WTC11 (cell line): Measurements from ENCODE around the gene LTB. TPM values are rescaled to one million over a fixed set of nuclear protein-coding genes. Genes with fewer than 3 reads are reported as not detected.

ENCODE experiments used
- ATAC-seq: fragments of 200-7000 bp; cut with Tn5 transposase; 2 replicates; pipeline ENCODE4 v1.10.0; 2021; ENCODE audit warnings: mild to moderate bottlenecking, moderate library complexity
- CTCF ChIA-PET: fragments of 300-600 bp; sonication (Branson Sonifier 250); formaldehyde crosslinking; loops from one replicate; lab custom pipeline; 2021; ENCODE audit warnings: antibody characterized with exemption; lab: Charles Lee
- POLR2A ChIA-PET: fragments of 350-600 bp; sonication (Branson Sonifier 250); formaldehyde crosslinking; loops from one replicate; lab custom pipeline; 2021; ENCODE audit warnings: antibody characterized with exemption; lab: Charles Lee
- DNase-seq: peaks from one replicate; pipeline ENCODE4 v3.0.0; 2021; ENCODE audit warnings: low spot score
- H3K27ac Mint-ChIP-seq: 2 replicates; pipeline ENCODE4 v1.8.0; 2021; ENCODE audit warnings: mixed read lengths
- H3K27me3 Mint-ChIP-seq: 2 replicates; pipeline ENCODE4 v1.8.0; 2021; ENCODE audit warnings: low read depth, mild to moderate bottlenecking, moderate library complexity, mixed read lengths
- H3K36me3 Mint-ChIP-seq: 2 replicates; pipeline ENCODE4 v1.8.0; 2021; ENCODE audit warnings: mixed read lengths
- H3K4me1 Mint-ChIP-seq: 2 replicates; pipeline ENCODE4 v1.8.0; 2022; ENCODE audit warnings: mixed read lengths
- H3K4me3 Mint-ChIP-seq: 2 replicates; pipeline ENCODE4 v1.8.0; 2021; ENCODE audit warnings: mild to moderate bottlenecking, moderate library complexity, mixed read lengths
- H3K9me3 Mint-ChIP-seq: 2 replicates; pipeline ENCODE4 v1.8.0; 2021; ENCODE audit warnings: mixed read lengths
- ATF1 ChIP-seq: sonication (generic); formaldehyde crosslinking; IDR thresholded peaks from 2 replicates; pipeline ENCODE4 v1.8.1; 2023; ENCODE audit warnings: mild to moderate bottlenecking, moderate library complexity, missing genetic modification reagents
- ELF4 ChIP-seq: sonication (generic); formaldehyde crosslinking; IDR thresholded peaks from 2 replicates; pipeline ENCODE4 v1.8.1; 2022; ENCODE audit warnings: low read depth, mild to moderate bottlenecking, moderate library complexity, missing genetic modification reagents
- FOXK1 ChIP-seq: sonication (generic); formaldehyde crosslinking; IDR thresholded peaks from 2 replicates; pipeline ENCODE4 v1.8.0; 2022; ENCODE audit warnings: mild to moderate bottlenecking, moderate library complexity, missing genetic modification reagents
- GRHL2 ChIP-seq: fragments of 250-450 bp; sonication (Bioruptor Pico); IDR thresholded peaks from 2 replicates; pipeline ENCODE4 v1.8.0; 2022; ENCODE audit warnings: mild to moderate bottlenecking, moderate library complexity; ENCODE audit not compliant: insufficient replicate concordance, severe bottlenecking
- KAT7 ChIP-seq: sonication (generic); formaldehyde crosslinking; IDR thresholded peaks from 2 replicates; pipeline ENCODE4 v1.8.1; 2023; ENCODE audit warnings: missing genetic modification reagents, mild to moderate bottlenecking, borderline replicate concordance
- MYBL2 ChIP-seq: sonication (generic); formaldehyde crosslinking; IDR thresholded peaks from 2 replicates; pipeline ENCODE4 v1.8.1; 2023; ENCODE audit warnings: mild to moderate bottlenecking, moderate library complexity, missing genetic modification reagents
- NFATC4 ChIP-seq: fragments of 250-450 bp; sonication (Bioruptor Pico); IDR thresholded peaks from 2 replicates; pipeline ENCODE4 v1.9.0; 2021; ENCODE audit warnings: mild to moderate bottlenecking
- NR1H2 ChIP-seq: sonication (generic); formaldehyde crosslinking; IDR thresholded peaks from 2 replicates; pipeline ENCODE4 v1.9.0; 2021; ENCODE audit warnings: mild to moderate bottlenecking, moderate library complexity, missing genetic modification reagents
- NR3C1 ChIP-seq: sonication (generic); formaldehyde crosslinking; conservative IDR thresholded peaks from 2 replicates; pipeline ENCODE4 v1.8.1; 2023; ENCODE audit warnings: low read depth, mild to moderate bottlenecking, missing genetic modification reagents
- SOX15 ChIP-seq: fragments of 250-450 bp; sonication (Bioruptor Pico); IDR thresholded peaks from 2 replicates; pipeline ENCODE4 v1.9.0; 2021; ENCODE audit warnings: mild to moderate bottlenecking
- TEAD4 ChIP-seq: sonication (generic); formaldehyde crosslinking; IDR thresholded peaks from 2 replicates; pipeline ENCODE4 v1.8.0; 2022; ENCODE audit warnings: mild to moderate bottlenecking, missing genetic modification reagents
- ZNF423 ChIP-seq: fragments of 250-450 bp; sonication (Bioruptor Pico); IDR thresholded peaks from 2 replicates; pipeline ENCODE4 v2.1.2; 2022; ENCODE audit warnings: mild to moderate bottlenecking, moderate library complexity
- total RNA-seq: library from RNA; stranded (reverse); gene quantifications from 3 replicates; pipeline ENCODE4 v1.2.3, GENCODE V29; 2021
- TF ChIP-seq, protein P1 (sequence below): sonication (generic); formaldehyde crosslinking; IDR thresholded peaks from 2 replicates; pipeline ENCODE4 v1.8.0; 2022; ENCODE audit warnings: mild to moderate bottlenecking, missing genetic modification reagents
- TF ChIP-seq, protein P2 (sequence below): sonication (generic); formaldehyde crosslinking; IDR thresholded peaks from 2 replicates; pipeline ENCODE4 v1.8.0; 2023; ENCODE audit warnings: missing genetic modification reagents
- TF ChIP-seq, protein P3 (sequence below): fragments of 200-600 bp; IDR thresholded peaks from 2 replicates; pipeline ENCODE4 v1.8.0; 2022; ENCODE audit warnings: antibody characterized with exemption
- TF ChIP-seq, protein P4 (sequence below): sonication (generic); formaldehyde crosslinking; IDR thresholded peaks from 2 replicates; pipeline ENCODE4 v1.8.1; 2022; ENCODE audit warnings: low read depth, mild to moderate bottlenecking, moderate library complexity, missing genetic modification reagents, borderline replicate concordance
- TF ChIP-seq, protein P5 (sequence below): sonication (generic); formaldehyde crosslinking; IDR thresholded peaks from 2 replicates; pipeline ENCODE4 v1.8.1; 2023; ENCODE audit warnings: mild to moderate bottlenecking, missing genetic modification reagents
- TF ChIP-seq, protein P6 (sequence below): fragments of 250-450 bp; sonication (Bioruptor Pico); IDR thresholded peaks from 2 replicates; pipeline ENCODE4 v1.9.0; 2021; ENCODE audit warnings: mild to moderate bottlenecking
- TF ChIP-seq, protein P7 (sequence below): sonication (generic); formaldehyde crosslinking; IDR thresholded peaks from 2 replicates; pipeline ENCODE4 v1.8.0; 2022; ENCODE audit warnings: mild to moderate bottlenecking, missing genetic modification reagents
- TF ChIP-seq, protein P8 (sequence below): fragments of 250-450 bp; sonication (Bioruptor Pico); IDR thresholded peaks from 2 replicates; pipeline ENCODE4 v1.9.0; 2021; ENCODE audit warnings: mild to moderate bottlenecking

Gene LTB
- total RNA-seq, 1 experiment from 2014 or later, result 1.3 TPM

DNA sequence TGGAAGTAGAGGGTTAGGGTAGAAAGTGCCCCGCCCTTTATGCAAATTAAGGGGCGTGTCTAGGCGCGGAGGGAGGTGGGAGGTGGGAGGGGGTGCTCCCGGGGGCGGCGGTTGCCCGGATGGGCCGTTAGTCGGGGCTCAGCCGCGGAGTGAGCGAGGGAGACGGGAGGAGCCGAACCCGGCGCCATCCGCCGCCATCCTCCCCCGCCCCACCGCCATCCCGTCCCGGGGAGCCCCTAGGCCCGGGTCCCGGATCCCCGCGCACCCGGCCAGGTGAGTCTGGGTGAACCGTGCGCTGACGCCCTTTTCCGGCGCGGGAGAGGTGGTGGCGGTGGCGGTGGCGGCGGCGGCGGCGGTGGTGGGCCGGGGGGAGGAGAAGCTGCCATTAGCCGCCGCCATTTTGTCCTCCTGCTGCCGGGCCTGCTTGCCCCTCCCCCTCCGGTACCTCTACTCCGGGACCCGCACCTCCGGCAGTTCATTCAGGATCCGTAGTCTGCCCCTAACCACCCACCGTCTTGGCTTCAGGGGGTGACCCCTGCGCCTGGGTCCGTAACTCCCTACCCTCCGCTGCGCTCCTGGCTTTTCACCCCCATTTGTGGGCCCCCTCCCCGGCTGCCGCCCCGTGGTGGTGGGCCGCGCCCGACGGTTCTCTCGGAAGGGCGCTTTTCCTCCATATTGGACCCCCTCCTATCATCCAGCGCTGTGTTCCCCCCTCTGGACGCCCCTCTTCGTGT lies 38.5 kb upstream of the LTB start, which contains the start of gene PRRC2A (continued):
- TF ChIP-seq, protein P1, sequence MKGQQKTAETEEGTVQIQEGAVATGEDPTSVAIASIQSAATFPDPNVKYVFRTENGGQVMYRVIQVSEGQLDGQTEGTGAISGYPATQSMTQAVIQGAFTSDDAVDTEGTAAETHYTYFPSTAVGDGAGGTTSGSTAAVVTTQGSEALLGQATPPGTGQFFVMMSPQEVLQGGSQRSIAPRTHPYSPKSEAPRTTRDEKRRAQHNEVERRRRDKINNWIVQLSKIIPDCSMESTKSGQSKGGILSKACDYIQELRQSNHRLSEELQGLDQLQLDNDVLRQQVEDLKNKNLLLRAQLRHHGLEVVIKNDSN (CRISPR knock-in tag), result peak; percentile 32; the same call in 1 of the 2 replicates
- TF ChIP-seq ATF1 (CRISPR knock-in tag) (no peak), MYBL2 (CRISPR knock-in tag) (no peak), TEAD4 (CRISPR knock-in tag) (no peak), ZNF423 (no peak), NFATC4 (CRISPR knock-in tag) (no peak), ELF4 (no peak)
- TF ChIP-seq, protein P2, sequence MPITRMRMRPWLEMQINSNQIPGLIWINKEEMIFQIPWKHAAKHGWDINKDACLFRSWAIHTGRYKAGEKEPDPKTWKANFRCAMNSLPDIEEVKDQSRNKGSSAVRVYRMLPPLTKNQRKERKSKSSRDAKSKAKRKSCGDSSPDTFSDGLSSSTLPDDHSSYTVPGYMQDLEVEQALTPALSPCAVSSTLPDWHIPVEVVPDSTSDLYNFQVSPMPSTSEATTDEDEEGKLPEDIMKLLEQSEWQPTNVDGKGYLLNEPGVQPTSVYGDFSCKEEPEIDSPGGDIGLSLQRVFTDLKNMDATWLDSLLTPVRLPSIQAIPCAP (CRISPR knock-in tag), result no peak
- TF ChIP-seq, protein P3, sequence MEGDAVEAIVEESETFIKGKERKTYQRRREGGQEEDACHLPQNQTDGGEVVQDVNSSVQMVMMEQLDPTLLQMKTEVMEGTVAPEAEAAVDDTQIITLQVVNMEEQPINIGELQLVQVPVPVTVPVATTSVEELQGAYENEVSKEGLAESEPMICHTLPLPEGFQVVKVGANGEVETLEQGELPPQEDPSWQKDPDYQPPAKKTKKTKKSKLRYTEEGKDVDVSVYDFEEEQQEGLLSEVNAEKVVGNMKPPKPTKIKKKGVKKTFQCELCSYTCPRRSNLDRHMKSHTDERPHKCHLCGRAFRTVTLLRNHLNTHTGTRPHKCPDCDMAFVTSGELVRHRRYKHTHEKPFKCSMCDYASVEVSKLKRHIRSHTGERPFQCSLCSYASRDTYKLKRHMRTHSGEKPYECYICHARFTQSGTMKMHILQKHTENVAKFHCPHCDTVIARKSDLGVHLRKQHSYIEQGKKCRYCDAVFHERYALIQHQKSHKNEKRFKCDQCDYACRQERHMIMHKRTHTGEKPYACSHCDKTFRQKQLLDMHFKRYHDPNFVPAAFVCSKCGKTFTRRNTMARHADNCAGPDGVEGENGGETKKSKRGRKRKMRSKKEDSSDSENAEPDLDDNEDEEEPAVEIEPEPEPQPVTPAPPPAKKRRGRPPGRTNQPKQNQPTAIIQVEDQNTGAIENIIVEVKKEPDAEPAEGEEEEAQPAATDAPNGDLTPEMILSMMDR, result no peak
- TF ChIP-seq, protein P4, sequence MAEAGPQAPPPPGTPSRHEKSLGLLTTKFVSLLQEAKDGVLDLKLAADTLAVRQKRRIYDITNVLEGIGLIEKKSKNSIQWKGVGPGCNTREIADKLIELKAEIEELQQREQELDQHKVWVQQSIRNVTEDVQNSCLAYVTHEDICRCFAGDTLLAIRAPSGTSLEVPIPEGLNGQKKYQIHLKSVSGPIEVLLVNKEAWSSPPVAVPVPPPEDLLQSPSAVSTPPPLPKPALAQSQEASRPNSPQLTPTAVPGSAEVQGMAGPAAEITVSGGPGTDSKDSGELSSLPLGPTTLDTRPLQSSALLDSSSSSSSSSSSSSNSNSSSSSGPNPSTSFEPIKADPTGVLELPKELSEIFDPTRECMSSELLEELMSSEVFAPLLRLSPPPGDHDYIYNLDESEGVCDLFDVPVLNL (CRISPR knock-in tag), result peak; percentile 35; the same call in 1 of the 2 replicates
- TF ChIP-seq, protein P5, sequence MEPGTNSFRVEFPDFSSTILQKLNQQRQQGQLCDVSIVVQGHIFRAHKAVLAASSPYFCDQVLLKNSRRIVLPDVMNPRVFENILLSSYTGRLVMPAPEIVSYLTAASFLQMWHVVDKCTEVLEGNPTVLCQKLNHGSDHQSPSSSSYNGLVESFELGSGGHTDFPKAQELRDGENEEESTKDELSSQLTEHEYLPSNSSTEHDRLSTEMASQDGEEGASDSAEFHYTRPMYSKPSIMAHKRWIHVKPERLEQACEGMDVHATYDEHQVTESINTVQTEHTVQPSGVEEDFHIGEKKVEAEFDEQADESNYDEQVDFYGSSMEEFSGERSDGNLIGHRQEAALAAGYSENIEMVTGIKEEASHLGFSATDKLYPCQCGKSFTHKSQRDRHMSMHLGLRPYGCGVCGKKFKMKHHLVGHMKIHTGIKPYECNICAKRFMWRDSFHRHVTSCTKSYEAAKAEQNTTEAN, result peak; percentile 77; the same call in 1 of the 2 replicates

DNA sequence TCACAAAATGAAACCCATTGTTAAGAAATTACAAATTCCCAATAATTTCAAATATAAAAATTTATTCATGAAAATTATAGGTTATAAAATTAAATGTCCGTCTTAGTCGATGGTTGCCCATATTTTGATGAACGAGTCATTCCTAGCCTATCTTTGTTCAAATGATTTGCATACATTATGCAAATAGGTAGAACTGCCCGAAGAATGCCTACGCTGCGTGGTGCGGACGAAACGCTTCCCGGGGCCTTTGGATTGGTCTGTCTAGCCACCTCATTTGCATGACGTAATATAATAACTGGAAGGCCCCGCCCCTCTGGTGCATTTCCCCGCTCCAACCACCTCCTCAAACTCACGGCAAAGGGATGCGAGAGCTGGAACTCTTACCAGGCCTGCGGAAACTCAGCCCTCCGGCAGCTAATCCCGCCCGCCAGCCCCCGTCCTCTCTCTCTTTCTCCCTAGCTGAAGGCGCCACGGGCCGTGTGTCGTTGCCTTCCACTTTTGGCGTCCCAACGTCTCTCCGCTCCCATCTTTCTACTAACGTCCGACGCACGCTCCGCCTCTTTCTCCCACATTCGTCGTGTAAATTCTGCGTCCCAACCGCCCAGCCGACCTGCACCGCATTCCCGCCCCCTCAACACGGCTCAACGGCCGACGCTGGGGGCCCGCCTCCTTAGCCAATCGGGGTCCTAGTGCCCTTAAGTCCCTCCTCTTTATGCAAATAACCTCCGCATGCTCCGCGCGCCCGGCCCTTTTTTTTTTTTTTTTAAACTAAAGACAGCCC lies 37.8 kb upstream of the LTB start:
- Mint-ChIP-seq H3K36me3 (peaks cover 38% of the 10 kb centered on the region), H3K27me3 (no peaks in the 10 kb centered on the region; the same call in 1 of the 2 replicates), H3K4me3 (peak overlapping the region; percentile 92), H3K9me3 (no peaks in the 10 kb centered on the region), H3K4me1 (peaks cover 31% of the 10 kb centered on the region), H3K27ac (peak overlapping the region; percentile 100)
- ChIA-PET POLR2A (interaction anchor here (0.6 to 1.0 kb wide), 4 partner anchors 41 to 79 kb away, joined by 3 to 5 read pairs (median 4); partner anchors contain the start of genes C6orf47, DDX39B and NFKBIL1), CTCF (interaction anchor here (0.6 to 1.7 kb wide), 4 partner anchors 22 to 117 kb away, joined by 3 to 10 read pairs (median 4); partner anchors contain the start of gene ATP6V1G2)
- DNase-seq (peak; percentile 97), ATAC-seq (peak; percentile 91)
- TF ChIP-seq NR3C1 (no peak), KAT7 (CRISPR knock-in tag) (no peak), NR1H2 (CRISPR knock-in tag) (no peak), FOXK1 (CRISPR knock-in tag) (0 out of 2 replicates have a peak, but pooled peaks have one; percentile 63), ZNF423 (no peak), SOX15 (CRISPR knock-in tag) (no peak), GRHL2 (no peak)
- TF ChIP-seq, protein P6, sequence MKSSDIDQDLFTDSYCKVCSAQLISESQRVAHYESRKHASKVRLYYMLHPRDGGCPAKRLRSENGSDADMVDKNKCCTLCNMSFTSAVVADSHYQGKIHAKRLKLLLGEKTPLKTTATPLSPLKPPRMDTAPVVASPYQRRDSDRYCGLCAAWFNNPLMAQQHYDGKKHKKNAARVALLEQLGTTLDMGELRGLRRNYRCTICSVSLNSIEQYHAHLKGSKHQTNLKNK (CRISPR knock-in tag), result no peak
- TF ChIP-seq, protein P7, sequence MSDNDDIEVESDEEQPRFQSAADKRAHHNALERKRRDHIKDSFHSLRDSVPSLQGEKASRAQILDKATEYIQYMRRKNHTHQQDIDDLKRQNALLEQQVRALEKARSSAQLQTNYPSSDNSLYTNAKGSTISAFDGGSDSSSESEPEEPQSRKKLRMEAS (CRISPR knock-in tag), result peak; percentile 84
- TF ChIP-seq, protein P8, sequence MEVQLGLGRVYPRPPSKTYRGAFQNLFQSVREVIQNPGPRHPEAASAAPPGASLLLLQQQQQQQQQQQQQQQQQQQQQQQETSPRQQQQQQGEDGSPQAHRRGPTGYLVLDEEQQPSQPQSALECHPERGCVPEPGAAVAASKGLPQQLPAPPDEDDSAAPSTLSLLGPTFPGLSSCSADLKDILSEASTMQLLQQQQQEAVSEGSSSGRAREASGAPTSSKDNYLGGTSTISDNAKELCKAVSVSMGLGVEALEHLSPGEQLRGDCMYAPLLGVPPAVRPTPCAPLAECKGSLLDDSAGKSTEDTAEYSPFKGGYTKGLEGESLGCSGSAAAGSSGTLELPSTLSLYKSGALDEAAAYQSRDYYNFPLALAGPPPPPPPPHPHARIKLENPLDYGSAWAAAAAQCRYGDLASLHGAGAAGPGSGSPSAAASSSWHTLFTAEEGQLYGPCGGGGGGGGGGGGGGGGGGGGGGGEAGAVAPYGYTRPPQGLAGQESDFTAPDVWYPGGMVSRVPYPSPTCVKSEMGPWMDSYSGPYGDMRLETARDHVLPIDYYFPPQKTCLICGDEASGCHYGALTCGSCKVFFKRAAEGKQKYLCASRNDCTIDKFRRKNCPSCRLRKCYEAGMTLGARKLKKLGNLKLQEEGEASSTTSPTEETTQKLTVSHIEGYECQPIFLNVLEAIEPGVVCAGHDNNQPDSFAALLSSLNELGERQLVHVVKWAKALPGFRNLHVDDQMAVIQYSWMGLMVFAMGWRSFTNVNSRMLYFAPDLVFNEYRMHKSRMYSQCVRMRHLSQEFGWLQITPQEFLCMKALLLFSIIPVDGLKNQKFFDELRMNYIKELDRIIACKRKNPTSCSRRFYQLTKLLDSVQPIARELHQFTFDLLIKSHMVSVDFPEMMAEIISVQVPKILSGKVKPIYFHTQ, result peak; percentile 86
